ENCODE data around the gene HSPB8. TPM values are rescaled to one million over a fixed set of nuclear protein-coding genes. Genes with fewer than 3 reads are reported as not detected.
"Not testable (repeated sequence)": the region's sequence is repeated elsewhere in the genome, so short reads cannot be mapped to it uniquely, and the experiment has no call there.

HSPB8 gene
- total and polyA plus RNA-seq, 2 experiments from 2014 or later, result 15.3 to 17.8 TPM

GRCh38 chr12:119208626-119209061 lies 29.9 kb downstream of the HSPB8 start:
- WGBS, 2 experiments (ENCODE audit: low coverage in 1 of 2, low lambda C conversion rate in 2 of 2, missing lambda C conversion rate in 2 of 2), result 1% methylated on average over 6 of the region's 6 CpGs

GRCh38 chr12:119211884-119212283 lies 33.2 kb downstream of the HSPB8 start:
- no peaks in the 10 kb centered on the region for H3K4me1 ChIP-seq (ENCODE audit: insufficient read depth)
- H3K27ac ChIP-seq, result no peak overlapping the region
- 50% methylated on average over 13 of the region's 13 CpGs for WGBS, 2 experiments (ENCODE audit: low coverage in 1 of 2, low lambda C conversion rate in 2 of 2, missing lambda C conversion rate in 2 of 2)
- H3K9ac ChIP-seq, result no peak overlapping the region
- no peaks in the 10 kb centered on the region for H4K20me1 ChIP-seq (ENCODE audit: insufficient read depth)
- TF ChIP-seq EZH2 (IDR thresholded peaks at IDR 0.05; ENCODE audit: insufficient read depth, poor library complexity, severe bottlenecking) (no peak), EZH2phosphoT487 (IDR thresholded peaks at IDR 0.05; ENCODE audit: insufficient read depth, low read depth) (no peak)
- DNase-seq, result no peak
- no peaks in the 10 kb centered on the region for H3K9me2 ChIP-seq (ENCODE audit: insufficient read depth)
- no peaks in the 10 kb centered on the region for H3K79me2 ChIP-seq (ENCODE audit: insufficient read depth)
- no peak overlapping the region for H3K4me3 ChIP-seq
- H3K9me3 ChIP-seq (ENCODE audit: low read depth), result no peaks in the 10 kb centered on the region
- H3K27me3 ChIP-seq (replicated peaks; ENCODE audit: insufficient read depth), result no peaks in the 10 kb centered on the region
- no peaks in the 10 kb centered on the region for H3K36me3 ChIP-seq (ENCODE audit: low read depth)
- H2AFZ ChIP-seq, result no peak overlapping the region
- no peaks in the 10 kb centered on the region for H3F3A ChIP-seq (ENCODE audit: insufficient read depth)
- H3K4me2 ChIP-seq (ENCODE audit: unreplicated experiment), result no peak overlapping the region
- in situ Hi-C loops (cut with MboI), result no loop called here

More at GRCh38 chr12:119208626-119209061, 29.9 kb downstream of the HSPB8 start:
- Histone ChIP-seq H4K20me1 (ENCODE audit: insufficient read depth) (no peaks in the 10 kb centered on the region), H3F3A (ENCODE audit: insufficient read depth) (no peaks in the 10 kb centered on the region), H3K9me2 (ENCODE audit: insufficient read depth) (no peaks in the 10 kb centered on the region), H3K4me3 (no peak overlapping the region), H2AFZ (no peak overlapping the region), H3K4me2 (ENCODE audit: unreplicated experiment) (no peak overlapping the region), H3K79me2 (ENCODE audit: insufficient read depth) (no peaks in the 10 kb centered on the region), H3K9ac (no peak overlapping the region), H3K9me3 (ENCODE audit: low read depth) (no peaks in the 10 kb centered on the region), H3K4me1 (ENCODE audit: insufficient read depth) (no peaks in the 10 kb centered on the region), H3K27ac (no peak overlapping the region), H3K27me3 (replicated peaks; ENCODE audit: insufficient read depth) (no peaks in the 10 kb centered on the region), H3K36me3 (ENCODE audit: low read depth) (no peaks in the 10 kb centered on the region)
- DNase-seq, result peak; percentile 83
- in situ Hi-C loops (cut with MboI), result no loop called here
- TF ChIP-seq EZH2 (IDR thresholded peaks at IDR 0.05; ENCODE audit: insufficient read depth, poor library complexity, severe bottlenecking) (no peak), EZH2phosphoT487 (IDR thresholded peaks at IDR 0.05; ENCODE audit: insufficient read depth, low read depth) (no peak)

- Histone ChIP-seq H3K9ac (no peak overlapping the region), H3K36me3 (ENCODE audit: low read depth) (no peaks in the 10 kb centered on the region), H3K4me3 (no peak overlapping the region), H3K9me2 (ENCODE audit: insufficient read depth) (no peaks in the 10 kb centered on the region), H3K4me1 (ENCODE audit: insufficient read depth) (no peaks in the 10 kb centered on the region), H4K20me1 (ENCODE audit: insufficient read depth) (no peaks in the 10 kb centered on the region), H3K27me3 (replicated peaks; ENCODE audit: insufficient read depth) (no peaks in the 10 kb centered on the region), H3K4me2 (ENCODE audit: unreplicated experiment) (no peak overlapping the region), H3K9me3 (ENCODE audit: low read depth) (no peaks in the 10 kb centered on the region), H2AFZ (no peak overlapping the region), H3F3A (ENCODE audit: insufficient read depth) (no peaks in the 10 kb centered on the region), H3K79me2 (ENCODE audit: insufficient read depth) (no peaks in the 10 kb centered on the region), H3K27ac (no peak overlapping the region)
- no peak for DNase-seq
- in situ Hi-C loops (cut with MboI), result no loop called here
- TF ChIP-seq EZH2phosphoT487 (IDR thresholded peaks at IDR 0.05; ENCODE audit: insufficient read depth, low read depth) (no peak), EZH2 (IDR thresholded peaks at IDR 0.05; ENCODE audit: insufficient read depth, poor library complexity, severe bottlenecking) (no peak)
- WGBS, 2 experiments (ENCODE audit: low coverage in 1 of 2, low lambda C conversion rate in 2 of 2, missing lambda C conversion rate in 2 of 2), result 70 to 78% methylated on average over 7 of the region's 7 CpGs
Observed at GRCh38 chr12:119216084-119216483, 37.4 kb downstream of the HSPB8 start.

- H3K9me3 ChIP-seq (ENCODE audit: low read depth); H3K4me3 ChIP-seq; H3K27ac ChIP-seq; H3K9me2 ChIP-seq (ENCODE audit: insufficient read depth); H3K4me1 ChIP-seq (ENCODE audit: insufficient read depth); DNase-seq; H3K36me3 ChIP-seq (ENCODE audit: low read depth); in situ Hi-C loops (cut with MboI); H3K9ac ChIP-seq; H3K79me2 ChIP-seq (ENCODE audit: insufficient read depth); H3K4me2 ChIP-seq (ENCODE audit: unreplicated experiment); H2AFZ ChIP-seq; H3K27me3 ChIP-seq (replicated peaks; ENCODE audit: insufficient read depth); H3F3A ChIP-seq (ENCODE audit: insufficient read depth); H4K20me1 ChIP-seq (ENCODE audit: insufficient read depth): not testable (repeated sequence)
- 55 to 63% methylated on average over 9 of the region's 9 CpGs for WGBS, 2 experiments (ENCODE audit: low coverage in 1 of 2, low lambda C conversion rate in 2 of 2, missing lambda C conversion rate in 2 of 2)
Observed at GRCh38 chr12:119218875-119219274, 40.1 kb downstream of the HSPB8 start.
